Neural progenitor cell (in vitro differentiated cells): ENCODE data around the gene ASAH2.

ENCODE experiments used
- CTCF ChIP-seq: fragments of 200-600 bp; sonication (generic); IDR thresholded peaks from 2 replicates; pipeline ENCODE4 v1.5.1; 2017; ENCODE audit warnings: antibody characterized with exemption, mild to moderate bottlenecking
- EZH2 ChIP-seq: fragments of 200-600 bp; sonication (generic); IDR thresholded peaks from 2 replicates; pipeline ENCODE4 v1.6.1; 2017; ENCODE audit warnings: antibody characterized with exemption, mild to moderate bottlenecking, moderate library complexity
- EZH2phosphoT487 ChIP-seq: fragments of 200-600 bp; sonication (generic); IDR thresholded peaks from 2 replicates; pipeline ENCODE4 v1.6.1; 2017; ENCODE audit warnings: antibody characterized with exemption

DNA sequence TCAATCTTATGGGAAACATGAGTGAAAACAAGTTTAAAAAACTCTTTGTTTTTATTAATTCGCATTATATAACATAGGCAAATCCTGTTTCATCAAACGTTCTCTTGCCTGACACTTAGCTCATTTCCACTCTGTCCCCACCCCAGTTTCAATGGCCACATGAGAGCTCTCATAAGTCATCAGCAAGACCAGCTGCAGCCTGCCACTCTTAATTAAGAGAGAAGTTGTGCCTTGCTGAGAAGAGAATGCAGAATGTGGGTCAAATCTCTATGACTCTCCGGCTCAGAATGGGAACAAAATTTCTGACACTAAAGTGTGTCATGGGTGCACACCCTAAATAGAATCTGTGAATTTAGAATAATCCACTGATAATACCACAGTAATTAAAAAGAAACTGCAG lies 39.6 kb downstream of the ASAH2 start:
- TF ChIP-seq EZH2 (no peak), CTCF (no peak), EZH2phosphoT487 (no peak)
